Right atrium auricular region (tissue), 2 donors: ENCODE results near the gene NEDD8. TPM values are rescaled to one million over a fixed set of nuclear protein-coding genes. Genes with fewer than 3 reads are reported as not detected.

Experiments used
- DNase-seq: peaks from one replicate; pipeline ENCODE4 v3.0.0-alpha.2; 2019; ENCODE audit warnings: low spot score
- H3K27ac ChIP-seq, 2 donors: fragments of 200-600 bp; sonication (generic); 1 replicate in 1 of 2; 2 replicates in 1 of 2; pipeline ENCODE4 v1.5.1; 2016 to 2019
- H3K27me3 ChIP-seq, 2 donors: fragments of 200-600 bp; sonication (generic); one replicate each; pipeline versions ENCODE4 v1.5.1 to v1.6.0; 2017 to 2019
- H3K36me3 ChIP-seq: fragments of 200-600 bp; sonication (generic); one replicate; pipeline ENCODE4 v1.5.1; 2016
- H3K4me1 ChIP-seq, 2 donors: fragments of 200-600 bp; sonication (generic); one replicate each; pipeline versions ENCODE4 v1.5.1 to v1.6.0; 2017 to 2019
- H3K4me3 ChIP-seq, 2 donors: fragments of 200-600 bp; sonication (generic); 1 replicate in 1 of 2; 2 replicates in 1 of 2; pipeline ENCODE4 v1.5.1; 2017 to 2019; ENCODE audit warnings: mild to moderate bottlenecking in 1 of 2, moderate library complexity in 1 of 2
- H3K9me3 ChIP-seq, 2 donors: fragments of 200-600 bp; sonication (generic); one replicate each; pipeline ENCODE4 v1.5.1; 2019
- total RNA-seq, 2 donors: library from RNA; depleted of rRNA; stranded (reverse); fragments of >200 nt; gene quantifications; one replicate each; pipeline ENCODE4 v1.1.0, GENCODE V29; 2016
- TF ChIP-seq, protein P1 (sequence below), 2 donors: fragments of 200-600 bp; sonication (generic); IDR thresholded peaks; one replicate each; pipeline ENCODE4 v1.5.1; 2019; ENCODE audit warnings: antibody characterized with exemption in 2 of 2

Gene NEDD8
- total RNA-seq, 2 donors from 2014 or later, result 184 to 206 TPM

GRCh38 chr14:24236689-24237462, 4.7 kb upstream of the NEDD8 start:
- peaks cover 0 to 48% of the 10 kb centered on the region in 2 donors for H3K4me1 ChIP-seq
- H3K27ac ChIP-seq, result no peak overlapping the region

DNA sequence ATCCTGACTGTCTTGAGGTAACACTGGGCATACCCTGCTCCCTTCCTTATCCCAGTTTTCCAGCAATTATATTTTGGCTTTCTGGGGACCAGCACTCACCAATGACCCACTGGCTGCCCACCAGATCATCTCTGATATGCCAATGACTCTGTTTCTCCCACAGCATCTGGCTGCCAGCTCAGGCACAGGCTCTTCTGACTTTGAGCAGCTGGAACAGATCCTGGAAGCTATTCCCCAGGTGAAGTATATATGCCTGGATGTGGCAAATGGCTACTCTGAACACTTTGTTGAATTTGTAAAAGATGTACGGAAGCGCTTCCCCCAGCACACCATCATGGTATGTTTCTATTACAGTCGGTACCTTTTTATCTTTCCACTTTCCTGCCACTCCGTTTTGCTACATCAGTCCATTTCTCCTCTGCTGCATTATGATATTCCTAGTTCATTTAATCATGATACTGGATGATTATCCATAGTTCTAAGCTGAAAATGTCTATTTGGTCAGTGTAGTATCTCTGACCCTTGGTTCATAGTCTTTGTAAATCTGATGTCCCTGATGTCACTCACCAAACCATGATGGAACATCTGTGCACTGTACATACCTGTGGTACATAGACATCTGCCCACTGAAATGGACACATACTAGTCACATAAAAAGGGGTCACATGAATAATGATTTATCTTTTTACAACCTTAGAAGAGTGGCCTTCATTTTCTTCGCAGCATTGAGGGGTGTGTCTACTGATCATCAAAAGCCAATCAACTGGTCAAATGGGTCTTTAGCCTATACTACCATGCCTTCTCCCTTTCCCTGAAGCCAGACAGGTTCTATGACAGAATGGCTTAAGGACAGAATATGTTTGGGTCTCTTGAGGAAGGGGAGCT, 3.9 kb upstream of the NEDD8 start:
- Histone ChIP-seq H3K4me1 (peaks cover 0 to 46% of the 10 kb centered on the region in 2 donors), H3K36me3 (peaks cover 56% of the 10 kb centered on the region), H3K27me3 (no peaks in the 10 kb centered on the region), H3K4me3 (no peak overlapping the region), H3K9me3 (no peaks in the 10 kb centered on the region), H3K27ac (no peak overlapping the region)
- TF ChIP-seq, protein P1, sequence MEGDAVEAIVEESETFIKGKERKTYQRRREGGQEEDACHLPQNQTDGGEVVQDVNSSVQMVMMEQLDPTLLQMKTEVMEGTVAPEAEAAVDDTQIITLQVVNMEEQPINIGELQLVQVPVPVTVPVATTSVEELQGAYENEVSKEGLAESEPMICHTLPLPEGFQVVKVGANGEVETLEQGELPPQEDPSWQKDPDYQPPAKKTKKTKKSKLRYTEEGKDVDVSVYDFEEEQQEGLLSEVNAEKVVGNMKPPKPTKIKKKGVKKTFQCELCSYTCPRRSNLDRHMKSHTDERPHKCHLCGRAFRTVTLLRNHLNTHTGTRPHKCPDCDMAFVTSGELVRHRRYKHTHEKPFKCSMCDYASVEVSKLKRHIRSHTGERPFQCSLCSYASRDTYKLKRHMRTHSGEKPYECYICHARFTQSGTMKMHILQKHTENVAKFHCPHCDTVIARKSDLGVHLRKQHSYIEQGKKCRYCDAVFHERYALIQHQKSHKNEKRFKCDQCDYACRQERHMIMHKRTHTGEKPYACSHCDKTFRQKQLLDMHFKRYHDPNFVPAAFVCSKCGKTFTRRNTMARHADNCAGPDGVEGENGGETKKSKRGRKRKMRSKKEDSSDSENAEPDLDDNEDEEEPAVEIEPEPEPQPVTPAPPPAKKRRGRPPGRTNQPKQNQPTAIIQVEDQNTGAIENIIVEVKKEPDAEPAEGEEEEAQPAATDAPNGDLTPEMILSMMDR (IDR thresholded peaks at IDR 0.05), result no peak
- no peak for DNase-seq

More at GRCh38 chr14:24236689-24237462, 4.7 kb upstream of the NEDD8 start:
- Histone ChIP-seq H3K36me3 (peaks cover 58% of the 10 kb centered on the region), H3K4me3 (no peak overlapping the region), H3K27me3 (no peaks in the 10 kb centered on the region), H3K9me3 (no peaks in the 10 kb centered on the region)
- TF ChIP-seq, protein P1 (IDR thresholded peaks at IDR 0.05), result no peak
- no peak for DNase-seq

GRCh38 chr14:24234095-24235005, 2.2 kb upstream of the NEDD8 start:
- H3K9me3 ChIP-seq, result no peaks in the 10 kb centered on the region
- H3K4me3 ChIP-seq, result no peak overlapping the region
- peaks cover 0 to 34% of the 10 kb centered on the region in 2 donors for H3K4me1 ChIP-seq
- DNase-seq, result no peak
- H3K36me3 ChIP-seq, result peaks cover 39% of the 10 kb centered on the region
- no peak overlapping the region for H3K27ac ChIP-seq
- H3K27me3 ChIP-seq, result no peaks in the 10 kb centered on the region
- TF ChIP-seq, protein P1 (IDR thresholded peaks at IDR 0.05), result no peak

DNA sequence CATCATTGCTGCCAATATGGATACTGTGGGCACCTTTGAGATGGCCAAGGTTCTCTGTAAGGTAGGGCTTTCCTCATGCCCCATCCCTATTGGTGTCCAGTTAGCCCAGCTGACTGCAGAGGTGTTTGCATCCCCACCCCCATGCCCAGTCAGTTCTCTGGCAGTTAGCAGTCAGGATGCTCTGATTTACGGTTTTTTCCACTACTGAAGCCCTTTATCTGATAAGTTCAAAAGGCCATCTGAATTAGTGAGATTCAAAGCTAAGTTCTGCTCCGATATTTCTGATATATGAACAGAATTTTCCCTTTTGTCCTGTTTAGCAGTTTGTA, 1.3 kb upstream of the NEDD8 start:
- no peaks in the 10 kb centered on the region for H3K27me3 ChIP-seq
- H3K4me3 ChIP-seq, result peak overlapping the region; percentile 86 to 95
- TF ChIP-seq, protein P1 (IDR thresholded peaks at IDR 0.05), result no peak
- no peak for DNase-seq
- peak overlapping the region; percentile 86 to 92 for H3K27ac ChIP-seq
- peaks cover 31% of the 10 kb centered on the region for H3K36me3 ChIP-seq
- H3K4me1 ChIP-seq, result peaks cover 0 to 28% of the 10 kb centered on the region in 2 donors
- H3K9me3 ChIP-seq, result no peaks in the 10 kb centered on the region
